ENCODE data around the gene RNASE1.

DNA sequence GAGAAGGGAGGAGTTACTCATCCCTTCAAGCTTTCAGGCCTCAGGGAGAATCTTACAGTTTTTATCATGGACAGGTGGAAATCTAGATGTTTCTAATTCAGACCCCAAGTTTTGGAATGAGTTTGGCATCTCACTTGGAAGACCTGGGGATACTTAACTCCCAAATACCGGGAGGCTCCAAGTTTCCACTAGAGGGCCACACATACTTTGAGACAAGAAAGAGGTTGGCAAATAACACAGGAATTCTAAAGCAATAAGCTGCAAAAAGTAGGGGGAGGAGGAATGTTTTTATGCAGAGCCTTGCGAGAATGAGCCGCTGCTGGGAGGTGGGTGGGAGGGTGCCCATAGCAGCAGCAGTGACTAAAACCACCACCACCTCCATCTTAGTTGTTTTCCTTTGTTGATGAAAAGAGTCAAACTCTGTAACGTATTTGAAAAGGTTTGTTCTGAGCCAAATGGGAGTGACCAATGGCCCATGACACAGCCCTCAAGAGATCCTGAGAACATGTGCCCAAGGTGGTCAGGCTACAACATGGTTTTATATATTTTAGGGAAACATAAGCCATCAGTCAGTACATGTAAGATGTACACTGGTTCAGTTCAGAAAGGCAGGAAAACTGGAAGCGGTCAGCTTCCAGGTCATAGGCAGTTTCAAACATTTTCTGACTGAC, 34.2 kb upstream of the RNASE1 start:
- TF ChIP-seq POLR2A (IDR thresholded peaks at IDR 0.05) = no peak
- TF ChIP-seq, protein P1, sequence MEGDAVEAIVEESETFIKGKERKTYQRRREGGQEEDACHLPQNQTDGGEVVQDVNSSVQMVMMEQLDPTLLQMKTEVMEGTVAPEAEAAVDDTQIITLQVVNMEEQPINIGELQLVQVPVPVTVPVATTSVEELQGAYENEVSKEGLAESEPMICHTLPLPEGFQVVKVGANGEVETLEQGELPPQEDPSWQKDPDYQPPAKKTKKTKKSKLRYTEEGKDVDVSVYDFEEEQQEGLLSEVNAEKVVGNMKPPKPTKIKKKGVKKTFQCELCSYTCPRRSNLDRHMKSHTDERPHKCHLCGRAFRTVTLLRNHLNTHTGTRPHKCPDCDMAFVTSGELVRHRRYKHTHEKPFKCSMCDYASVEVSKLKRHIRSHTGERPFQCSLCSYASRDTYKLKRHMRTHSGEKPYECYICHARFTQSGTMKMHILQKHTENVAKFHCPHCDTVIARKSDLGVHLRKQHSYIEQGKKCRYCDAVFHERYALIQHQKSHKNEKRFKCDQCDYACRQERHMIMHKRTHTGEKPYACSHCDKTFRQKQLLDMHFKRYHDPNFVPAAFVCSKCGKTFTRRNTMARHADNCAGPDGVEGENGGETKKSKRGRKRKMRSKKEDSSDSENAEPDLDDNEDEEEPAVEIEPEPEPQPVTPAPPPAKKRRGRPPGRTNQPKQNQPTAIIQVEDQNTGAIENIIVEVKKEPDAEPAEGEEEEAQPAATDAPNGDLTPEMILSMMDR (IDR thresholded peaks at IDR 0.05) = peak in 2 of 3 donors; percentile 38 to 40

Data from breast epithelium (tissue), 3 donors.